Neuronal stem cell (in vitro differentiated cells): Measurements from ENCODE around the gene CNTN2.

Source experiments
- DNase-seq: peaks from one replicate; pipeline ENCODE4 v3.0.0-alpha.2; 2013; ENCODE audit warnings: low spot score
- H2AFZ ChIP-seq: one replicate; pipeline ENCODE4 v1.6.1; 2013; ENCODE audit warnings: mild to moderate bottlenecking, low read length, inconsistent platforms
- H2AK5ac ChIP-seq: 2 replicates; pipeline ENCODE4 v1.6.1; 2013; ENCODE audit warnings: low read depth, mild to moderate bottlenecking, inconsistent platforms, low read length, moderate library complexity, mixed read lengths
- H2BK120ac ChIP-seq: 2 replicates; pipeline ENCODE4 v1.6.1; 2013; ENCODE audit warnings: low read depth, mild to moderate bottlenecking, inconsistent platforms, low read length, moderate library complexity, mixed read lengths
- H2BK12ac ChIP-seq: one replicate; pipeline ENCODE4 v1.6.1; 2013; ENCODE audit warnings: low read length, inconsistent platforms
- H2BK15ac ChIP-seq: 2 replicates; pipeline ENCODE4 v1.6.1; 2013; ENCODE audit warnings: mild to moderate bottlenecking, low read length, inconsistent platforms, mixed read lengths
- H2BK5ac ChIP-seq: one replicate; pipeline ENCODE4 v1.6.1; 2013; ENCODE audit warnings: inconsistent platforms, mild to moderate bottlenecking, low read length, moderate library complexity
- H3K14ac ChIP-seq: one replicate; pipeline ENCODE4 v1.6.1; 2013; ENCODE audit warnings: low read length, inconsistent platforms
- H3K18ac ChIP-seq: 2 replicates; pipeline ENCODE4 v1.6.1; 2013; ENCODE audit warnings: low read length, inconsistent platforms
- H3K23ac ChIP-seq: 2 replicates; pipeline ENCODE4 v1.6.1; 2013; ENCODE audit warnings: low read depth, mild to moderate bottlenecking, mixed read lengths, low read length, inconsistent platforms; ENCODE audit not compliant: poor library complexity
- H3K27ac ChIP-seq: replicated peaks from 3 replicates; pipeline ENCODE4 v1.5.1; 2013; ENCODE audit warnings: low read length, inconsistent platforms
- H3K27me3 ChIP-seq, 3 experiments: 2 replicates each; pipeline ENCODE4 v1.6.1; 2013; ENCODE audit warnings: low read length in 3 of 3, mild to moderate bottlenecking in 2 of 3, inconsistent platforms in 1 of 3, low read depth in 1 of 3, mixed read lengths in 1 of 3, moderate library complexity in 1 of 3; ENCODE audit not compliant: control insufficient read depth in 3 of 3, insufficient read depth in 3 of 3
- H3K36me3 ChIP-seq, 2 donors: replicated peaks in 1 of 2; 2 replicates each; pipeline ENCODE4 v1.6.1; 2013; ENCODE audit warnings: low read length in 2 of 2; ENCODE audit not compliant: control insufficient read depth in 2 of 2, insufficient read depth in 2 of 2
- H3K4ac ChIP-seq: 2 replicates; pipeline ENCODE4 v1.6.1; 2013; ENCODE audit warnings: inconsistent platforms, mild to moderate bottlenecking, low read length, moderate library complexity
- H3K4me1 ChIP-seq, 2 donors: 1 replicate in 1 of 2; 2 replicates in 1 of 2; pipeline ENCODE4 v1.6.1; 2013; ENCODE audit warnings: low read length in 2 of 2, low read depth in 1 of 2; ENCODE audit not compliant: control insufficient read depth in 2 of 2, insufficient read depth in 1 of 2
- H3K4me2 ChIP-seq: one replicate; pipeline ENCODE4 v1.6.1; 2013; ENCODE audit warnings: mild to moderate bottlenecking, low read length, inconsistent platforms; ENCODE audit not compliant: insufficient read depth, poor library complexity, severe bottlenecking
- H3K4me3 ChIP-seq, 2 donors: 2 replicates each; pipeline ENCODE4 v1.5.1; 2013; ENCODE audit warnings: low read length in 2 of 2, mild to moderate bottlenecking in 2 of 2, inconsistent platforms in 1 of 2, moderate library complexity in 1 of 2
- H3K79me1 ChIP-seq: one replicate; pipeline ENCODE4 v1.6.1; 2013; ENCODE audit warnings: low read depth, mild to moderate bottlenecking, inconsistent platforms, low read length, moderate library complexity
- H3K9ac ChIP-seq: one replicate; pipeline ENCODE4 v1.6.1; 2013; ENCODE audit warnings: mild to moderate bottlenecking, low read depth, low read length, inconsistent platforms; ENCODE audit not compliant: poor library complexity
- H3K9me3 ChIP-seq, 2 donors: replicated peaks in 1 of 2; 2 replicates each; pipeline versions ENCODE3 to v1.6.1; 2013; ENCODE audit warnings: low read length in 2 of 2, mild to moderate bottlenecking in 2 of 2, inconsistent platforms in 1 of 2, low read depth in 1 of 2, mixed read lengths in 1 of 2, moderate library complexity in 1 of 2; ENCODE audit not compliant: control insufficient read depth in 2 of 2, insufficient read depth in 1 of 2
- H4K8ac ChIP-seq: one replicate; pipeline ENCODE4 v1.6.1; 2013; ENCODE audit warnings: low read depth, mild to moderate bottlenecking, inconsistent platforms, low read length, moderate library complexity
- H4K91ac ChIP-seq: one replicate; pipeline ENCODE4 v1.6.1; 2013; ENCODE audit warnings: low read length, low read depth, mild to moderate bottlenecking, inconsistent platforms; ENCODE audit not compliant: poor library complexity
- WGBS, 2 donors: extraction: QIAGEN DNeasy Blood & Tissue Kit; methylation state at CpG; one replicate each; pipeline ENCODE4 v1.1.7; 2013; ENCODE audit warnings: missing lambda C conversion rate in 2 of 2, mixed read lengths in 1 of 2; ENCODE audit not compliant: insufficient read length in 2 of 2, insufficient replicate concordance in 1 of 2; ENCODE audit errors: extremely low coverage in 2 of 2; 5-methylcytosine and 5-hydroxymethylcytosine counted together

Gene CNTN2

DNA sequence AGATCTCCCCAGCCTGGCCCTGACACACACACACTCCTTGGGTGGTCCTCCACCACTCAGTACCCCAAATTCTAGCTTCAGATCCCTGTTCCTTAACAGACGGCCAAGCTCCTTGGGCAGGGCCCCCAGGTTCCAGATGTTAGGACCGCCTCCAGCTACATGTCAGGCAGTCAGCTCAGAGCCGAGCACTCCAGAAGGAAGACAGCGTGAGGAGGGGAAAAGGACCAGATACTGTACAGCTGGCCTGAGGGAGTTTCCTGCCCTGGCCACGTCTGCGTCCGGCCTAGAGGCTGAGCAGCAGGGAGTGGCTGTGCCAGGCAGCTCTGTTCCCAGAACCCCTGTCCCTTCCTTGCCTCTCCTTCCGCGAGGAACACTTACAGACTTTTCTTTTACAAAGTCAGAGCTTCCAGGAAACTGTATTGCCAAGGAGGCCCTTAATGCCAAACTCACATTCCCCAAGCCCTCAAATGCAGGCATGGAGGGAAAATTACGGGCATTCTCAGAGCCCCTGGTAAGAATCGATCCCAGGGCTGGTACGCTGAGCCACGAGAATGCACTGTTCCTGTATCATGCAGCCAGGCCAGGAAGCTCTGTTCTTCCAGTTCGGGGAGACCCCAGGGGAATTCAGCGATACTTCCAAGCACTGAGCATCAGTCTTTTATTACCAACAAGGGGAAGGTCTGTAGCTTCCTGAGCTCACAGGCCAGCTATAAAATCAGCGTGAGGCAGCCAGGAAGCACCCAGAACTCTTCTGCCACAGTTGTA lies 45.2 kb upstream of the CNTN2 start:
- Histone ChIP-seq H2BK120ac (no peak overlapping the region), H2BK5ac (no peak overlapping the region), H3K9ac (no peak overlapping the region), H4K91ac (no peak overlapping the region), H4K8ac (no peak overlapping the region), H2BK15ac (no peak overlapping the region), H2BK12ac (no peak overlapping the region), H3K18ac (peak overlapping the region; percentile 15), H2AFZ (no peak overlapping the region), H3K27ac (no peak overlapping the region), H3K4ac (no peak overlapping the region), H3K36me3 (no peaks in the 10 kb centered on the region), H3K79me1 (no peaks in the 10 kb centered on the region), H3K4me3 (no peak overlapping the region), H3K14ac (no peak overlapping the region), H3K4me2 (no peak overlapping the region), H2AK5ac (no peak overlapping the region), H3K27me3 (peaks cover 0 to 26% (median 3%) of the 10 kb centered on the region in 3 experiments), H3K9me3 (no peaks in the 10 kb centered on the region), H3K23ac (no peak overlapping the region), H3K4me1 (peaks cover 0 to 14% of the 10 kb centered on the region in 2 donors)
- WGBS, 2 donors = no CpG with 5 or more reads among the region's 16 CpGs
- DNase-seq = no peak

DNA sequence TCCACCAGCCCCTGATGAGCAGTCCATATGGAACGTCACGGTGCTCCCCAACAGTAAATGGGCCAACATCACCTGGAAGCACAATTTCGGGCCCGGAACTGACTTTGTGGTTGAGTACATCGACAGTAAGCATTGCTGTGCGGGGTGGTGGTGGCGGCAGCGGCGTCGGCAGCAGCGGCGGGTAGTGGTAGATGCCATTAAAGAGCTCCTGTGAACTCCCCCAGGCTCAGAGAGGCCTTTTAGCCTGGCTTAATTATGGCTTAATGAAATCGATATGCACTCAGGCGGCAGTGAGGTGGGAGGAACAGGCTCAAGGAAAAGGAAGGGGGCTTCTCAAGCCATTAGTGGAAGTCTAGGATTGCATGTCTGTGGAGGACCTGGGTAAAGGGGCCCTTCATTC lies 41.9 kb upstream of the CNTN2 start:
- H4K91ac ChIP-seq = no peak overlapping the region
- no peak for DNase-seq
- no peak overlapping the region for H3K14ac ChIP-seq
- peaks cover 0 to 17% of the 10 kb centered on the region in 2 donors for H3K4me1 ChIP-seq
- no peak overlapping the region for H2BK15ac ChIP-seq
- H2BK5ac ChIP-seq = no peak overlapping the region
- H2BK120ac ChIP-seq = no peak overlapping the region
- no peak overlapping the region for H3K4ac ChIP-seq
- no peak overlapping the region for H3K18ac ChIP-seq
- H3K23ac ChIP-seq = no peak overlapping the region
- H3K79me1 ChIP-seq = no peaks in the 10 kb centered on the region
- no peak overlapping the region for H3K27ac ChIP-seq
- no peaks in the 10 kb centered on the region for H3K9me3 ChIP-seq
- no peak overlapping the region for H3K4me2 ChIP-seq
- no peak overlapping the region for H2BK12ac ChIP-seq
- no CpG with 5 or more reads among the region's 14 CpGs for WGBS, 2 donors
- no peak overlapping the region for H2AFZ ChIP-seq
- H4K8ac ChIP-seq = no peak overlapping the region
- H3K36me3 ChIP-seq = no peaks in the 10 kb centered on the region
- peak overlapping the region; percentile 2 for H2AK5ac ChIP-seq
- H3K9ac ChIP-seq = no peak overlapping the region
- no peak overlapping the region for H3K4me3 ChIP-seq
- H3K27me3 ChIP-seq = peaks cover 0 to 51% (median 3%) of the 10 kb centered on the region in 3 experiments

DNA sequence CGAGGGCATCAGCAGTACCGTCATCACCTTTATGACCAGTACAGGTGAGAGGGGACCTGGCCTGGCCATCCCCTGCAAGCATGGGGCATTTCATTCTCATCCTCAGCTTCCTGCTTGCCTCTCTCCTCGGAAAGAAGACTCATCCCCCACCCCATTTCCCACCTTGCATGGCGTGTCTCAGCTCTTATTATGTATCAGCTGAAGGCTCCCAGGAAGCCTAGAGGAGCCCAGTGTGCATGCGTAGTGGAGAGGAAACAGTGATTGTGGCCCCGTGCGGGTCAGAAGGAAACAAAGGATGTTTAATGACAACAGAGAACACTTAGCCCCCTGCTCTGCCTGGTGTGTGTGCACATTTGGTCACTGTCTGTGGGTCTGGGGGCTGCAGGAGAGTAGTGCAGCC lies 40.3 kb upstream of the CNTN2 start:
- H4K8ac ChIP-seq = no peak overlapping the region
- H3K9me3 ChIP-seq = no peaks in the 10 kb centered on the region
- no peak overlapping the region for H3K14ac ChIP-seq
- H2AFZ ChIP-seq = no peak overlapping the region
- H2BK5ac ChIP-seq = no peak overlapping the region
- no CpG with 5 or more reads among the region's 7 CpGs for WGBS, 2 donors
- H2BK120ac ChIP-seq = no peak overlapping the region
- H3K23ac ChIP-seq = no peak overlapping the region
- H3K4me1 ChIP-seq = peaks cover 0 to 17% of the 10 kb centered on the region in 2 donors
- H3K4me2 ChIP-seq = no peak overlapping the region
- peak overlapping the region; percentile 38 for H3K18ac ChIP-seq
- H2BK15ac ChIP-seq = no peak overlapping the region
- H3K79me1 ChIP-seq = no peaks in the 10 kb centered on the region
- H2BK12ac ChIP-seq = no peak overlapping the region
- DNase-seq = no peak
- no peaks in the 10 kb centered on the region for H3K36me3 ChIP-seq
- H3K27ac ChIP-seq = no peak overlapping the region
- no peak overlapping the region for H2AK5ac ChIP-seq
- no peak overlapping the region for H4K91ac ChIP-seq
- H3K27me3 ChIP-seq = peaks cover 0 to 63% (median 3%) of the 10 kb centered on the region in 3 experiments
- H3K4me3 ChIP-seq = no peak overlapping the region
- H3K9ac ChIP-seq = no peak overlapping the region
- H3K4ac ChIP-seq = no peak overlapping the region

DNA sequence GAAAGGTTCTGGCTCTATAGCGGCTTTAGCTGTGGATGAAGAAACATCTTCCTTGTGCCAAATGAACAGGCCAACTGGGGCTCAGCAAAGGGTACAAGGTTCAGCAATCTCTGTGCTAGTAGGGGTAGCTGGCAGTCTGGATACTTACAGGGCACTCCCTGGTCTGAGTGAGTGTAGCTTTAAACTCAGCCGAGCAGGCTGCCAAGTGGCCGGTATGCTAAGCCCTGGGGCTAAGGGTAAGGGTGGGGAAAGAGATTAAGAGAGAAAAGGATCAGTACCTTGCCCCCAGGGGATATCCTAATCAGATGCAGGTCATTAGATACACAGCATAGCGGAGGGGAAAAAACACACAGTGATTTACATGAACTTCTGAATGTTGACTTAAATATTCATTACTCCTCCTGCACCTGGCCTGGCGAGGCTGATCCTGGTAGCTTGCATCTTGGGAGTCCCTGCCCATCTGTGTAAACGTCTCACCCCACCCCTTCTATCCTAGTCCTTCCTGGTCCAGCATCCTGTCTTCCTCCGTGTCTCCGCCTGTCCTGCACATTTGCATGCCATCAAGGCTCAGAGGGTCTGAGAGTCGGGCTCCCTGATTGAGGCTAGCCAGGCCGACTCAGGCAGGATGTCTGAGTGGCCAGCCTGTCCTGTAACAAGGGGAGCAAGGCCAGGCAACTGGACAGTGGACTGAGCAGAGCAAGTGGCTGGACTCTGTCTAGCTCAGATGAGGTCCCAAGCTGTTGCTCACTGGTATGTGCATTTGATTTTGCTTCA lies 39.5 kb upstream of the CNTN2 start:
- Histone ChIP-seq H2BK12ac (no peak overlapping the region), H2BK120ac (no peak overlapping the region), H3K23ac (peak overlapping the region; percentile 21), H3K9me3 (no peaks in the 10 kb centered on the region), H3K27ac (no peak overlapping the region), H2BK5ac (no peak overlapping the region), H3K36me3 (no peaks in the 10 kb centered on the region), H4K8ac (no peak overlapping the region), H2BK15ac (no peak overlapping the region), H2AK5ac (peak overlapping the region; percentile 16), H4K91ac (no peak overlapping the region), H3K4me2 (no peak overlapping the region), H3K14ac (no peak overlapping the region), H3K9ac (no peak overlapping the region), H2AFZ (no peak overlapping the region), H3K4me1 (peaks cover 0 to 17% of the 10 kb centered on the region in 2 donors), H3K27me3 (peaks cover 0 to 63% (median 3%) of the 10 kb centered on the region in 3 experiments), H3K79me1 (no peaks in the 10 kb centered on the region), H3K18ac (peak overlapping the region; percentile 73), H3K4ac (no peak overlapping the region), H3K4me3 (no peak overlapping the region)
- WGBS, 2 donors = no CpG with 5 or more reads among the region's 10 CpGs
- DNase-seq = no peak
